Testis (tissue), 2 donors: ENCODE results near the gene NPDC1.

Experiments used
- CTCF ChIP-seq, 3 experiments: fragments of 450-650 bp in 2 of 3; fragments of 200-600 bp in 1 of 3; sonication (generic) in 1 of 3; IDR thresholded peaks; one replicate each; pipeline ENCODE4 v1.5.1; 2016 to 2019; ENCODE audit warnings: antibody characterized with exemption in 3 of 3, mild to moderate bottlenecking in 2 of 3, moderate library complexity in 1 of 3
- POLR2A ChIP-seq: fragments of 450-650 bp; IDR thresholded peaks from one replicate; pipeline ENCODE4 v1.6.1; 2017; ENCODE audit warnings: antibody characterized with exemption, mild to moderate bottlenecking, moderate library complexity

- no peak for TF ChIP-seq CTCF (IDR thresholded peaks at IDR 0.05)
- no peak for TF ChIP-seq POLR2A
Observed at GRCh38 chr9:137042751-137043727, 2.9 kb downstream of the NPDC1 start.
